Fibroblast of villous mesenchyme (primary cell): Measurements from ENCODE around the gene AFAP1. TPM values are rescaled to one million over a fixed set of nuclear protein-coding genes. Genes with fewer than 3 reads are reported as not detected.
A peak's percentile ranks its signal among the peaks of the same experiment; 100 is the strongest.

Experiments used
- DNase-seq: peaks from one replicate; pipeline ENCODE4 v3.0.0-alpha.2; 2010; ENCODE audit warnings: low read depth
- H3K4me3 ChIP-seq: 2 replicates; pipeline ENCODE4 v1.5.1; 2011; ENCODE audit warnings: low read depth, mild to moderate bottlenecking, low read length
- CTCF ChIP-seq: IDR thresholded peaks from 2 replicates; pipeline ENCODE4 v1.5.1; 2012; ENCODE audit warnings: low read depth, mild to moderate bottlenecking, low read length; ENCODE audit not compliant: insufficient read depth
- total RNA-seq: library from RNA; depleted of rRNA; stranded (reverse); fragments of >200 nt; gene quantifications from 2 replicates; pipeline ENCODE4 v1.2.3, GENCODE V29; 2012

AFAP1 gene
- total RNA-seq, 1 donor, result 133 TPM

- DNase-seq, result no peak
- no peak overlapping the region for H3K4me3 ChIP-seq
- TF ChIP-seq CTCF, result no peak
Measured at GRCh38 chr4:7766086-7766485, 173.6 kb downstream of the AFAP1 start.

- no peak overlapping the region for H3K4me3 ChIP-seq
- DNase-seq, result no peak
- no peak for TF ChIP-seq CTCF
Measured at GRCh38 chr4:7765666-7766065, 174.0 kb downstream of the AFAP1 start.

- no peak for TF ChIP-seq CTCF
- DNase-seq, result no peak
Measured at GRCh38 chr4:7764466-7764865, 175.2 kb downstream of the AFAP1 start.

GRCh38 chr4:7763788-7764187, 175.9 kb downstream of the AFAP1 start:
- TF ChIP-seq CTCF, result no peak
- H3K4me3 ChIP-seq, result no peak overlapping the region
- DNase-seq, result no peak

More at GRCh38 chr4:7764466-7764865, 175.2 kb downstream of the AFAP1 start:
- no peak overlapping the region for H3K4me3 ChIP-seq

- no peak for TF ChIP-seq CTCF
- no peak for DNase-seq
- no peak overlapping the region for H3K4me3 ChIP-seq
Measured at GRCh38 chr4:7763106-7763505, 176.6 kb downstream of the AFAP1 start.

GRCh38 chr4:7762376-7763030, 177.2 kb downstream of the AFAP1 start:
- DNase-seq, result no peak
- H3K4me3 ChIP-seq, result no peak overlapping the region
- TF ChIP-seq CTCF, result no peak

- no peak overlapping the region for H3K4me3 ChIP-seq
- peak; percentile 67 for DNase-seq
- TF ChIP-seq CTCF, result peak; percentile 79
Measured at GRCh38 chr4:7761720-7762119, 177.9 kb downstream of the AFAP1 start.
